Loucy (cell line): Measurements from ENCODE around the gene PLXDC1.

Experiments used
- H2AFZ ChIP-seq: fragments of 200-600 bp; sonication (generic); 2 replicates; pipeline ENCODE4 v1.6.0; 2016; ENCODE audit warnings: antibody characterized with exemption, mild to moderate bottlenecking, low read length, moderate library complexity
- H3F3A ChIP-seq: fragments of 200-600 bp; 2 replicates; pipeline ENCODE4 v1.6.0; 2016; ENCODE audit warnings: antibody characterized with exemption, low read depth, mild to moderate bottlenecking
- H3K27me3 ChIP-seq: fragments of 200-600 bp; sonication (generic); 2 replicates; pipeline ENCODE4 v1.6.1; 2014; ENCODE audit warnings: low read length, mild to moderate bottlenecking; ENCODE audit not compliant: insufficient read depth, poor library complexity, severe bottlenecking
- H3K36me3 ChIP-seq: fragments of 200-600 bp; sonication (generic); 2 replicates; pipeline ENCODE4 v1.6.1; 2016; ENCODE audit warnings: low read length; ENCODE audit not compliant: insufficient read depth
- H3K4me1 ChIP-seq: fragments of 200-600 bp; sonication (generic); 2 replicates; pipeline ENCODE4 v1.5.1; 2014; ENCODE audit warnings: low read length, mild to moderate bottlenecking; ENCODE audit not compliant: insufficient read depth, poor library complexity, severe bottlenecking
- H3K4me2 ChIP-seq: fragments of 200-600 bp; sonication (generic); 2 replicates; pipeline ENCODE4 v1.6.0; 2014; ENCODE audit warnings: antibody characterized with exemption, low read length, low read depth, mild to moderate bottlenecking; ENCODE audit not compliant: poor library complexity, severe bottlenecking
- H3K4me3 ChIP-seq: fragments of 200-600 bp; sonication (generic); 2 replicates; pipeline ENCODE4 v1.5.1; 2014; ENCODE audit warnings: low read length, mild to moderate bottlenecking, mixed read lengths; ENCODE audit not compliant: poor library complexity, severe bottlenecking
- H3K79me2 ChIP-seq: fragments of 200-600 bp; sonication (generic); 2 replicates; pipeline ENCODE4 v1.6.1; 2014; ENCODE audit warnings: low read length; ENCODE audit not compliant: insufficient read depth
- H3K9ac ChIP-seq: fragments of 200-600 bp; sonication (generic); 2 replicates; pipeline ENCODE4 v1.6.0; 2014; ENCODE audit warnings: mild to moderate bottlenecking, low read depth, low read length, moderate library complexity; ENCODE audit not compliant: poor library complexity, severe bottlenecking
- H3K9me2 ChIP-seq: fragments of 200-600 bp; sonication (generic); replicated peaks from 2 replicates; pipeline ENCODE4 v1.6.1; 2016; ENCODE audit warnings: low read depth, low read length, mixed read lengths
- H3K9me3 ChIP-seq: fragments of 200-600 bp; sonication (generic); 2 replicates; pipeline ENCODE4 v1.6.1; 2014; ENCODE audit warnings: mild to moderate bottlenecking, antibody characterized with exemption, low read length, low read depth; ENCODE audit not compliant: insufficient read depth
- H4K20me1 ChIP-seq: fragments of 200-600 bp; sonication (generic); 2 replicates; pipeline ENCODE4 v1.6.0; 2014; ENCODE audit warnings: antibody characterized with exemption, low read length, mild to moderate bottlenecking; ENCODE audit not compliant: insufficient read depth, poor library complexity, severe bottlenecking
- EZH2phosphoT487 ChIP-seq: fragments of 200-600 bp; IDR thresholded peaks from 2 replicates; pipeline ENCODE4 v1.6.1; 2018; ENCODE audit warnings: antibody characterized with exemption, mild to moderate bottlenecking, moderate library complexity, borderline replicate concordance
- TF ChIP-seq, protein P1 (sequence below): fragments of 200-600 bp; sonication (generic); conservative IDR thresholded peaks from 2 replicates; pipeline ENCODE4 v1.5.1; 2014; ENCODE audit warnings: mild to moderate bottlenecking, antibody characterized with exemption, low read length

Gene PLXDC1

GRCh38 chr17:39199820-39200069 lies 48.3 kb upstream of the PLXDC1 start:
- Histone ChIP-seq H3K9me2 (no peaks in the 10 kb centered on the region), H3F3A (peaks cover 11% of the 10 kb centered on the region; the same call in 1 of the 2 replicates), H3K9ac (peak overlapping the region; percentile 96), H3K36me3 (peaks cover 30% of the 10 kb centered on the region), H3K4me3 (peak overlapping the region; percentile 93), H3K9me3 (no peaks in the 10 kb centered on the region), H3K79me2 (peaks cover 62% of the 10 kb centered on the region), H4K20me1 (peaks cover 52% of the 10 kb centered on the region), H3K4me1 (peaks cover 51% of the 10 kb centered on the region), H3K4me2 (peak overlapping the region; percentile 97), H2AFZ (peak overlapping the region; percentile 90), H3K27me3 (peaks cover 4% of the 10 kb centered on the region)
- TF ChIP-seq EZH2phosphoT487: no peak
- TF ChIP-seq, protein P1, sequence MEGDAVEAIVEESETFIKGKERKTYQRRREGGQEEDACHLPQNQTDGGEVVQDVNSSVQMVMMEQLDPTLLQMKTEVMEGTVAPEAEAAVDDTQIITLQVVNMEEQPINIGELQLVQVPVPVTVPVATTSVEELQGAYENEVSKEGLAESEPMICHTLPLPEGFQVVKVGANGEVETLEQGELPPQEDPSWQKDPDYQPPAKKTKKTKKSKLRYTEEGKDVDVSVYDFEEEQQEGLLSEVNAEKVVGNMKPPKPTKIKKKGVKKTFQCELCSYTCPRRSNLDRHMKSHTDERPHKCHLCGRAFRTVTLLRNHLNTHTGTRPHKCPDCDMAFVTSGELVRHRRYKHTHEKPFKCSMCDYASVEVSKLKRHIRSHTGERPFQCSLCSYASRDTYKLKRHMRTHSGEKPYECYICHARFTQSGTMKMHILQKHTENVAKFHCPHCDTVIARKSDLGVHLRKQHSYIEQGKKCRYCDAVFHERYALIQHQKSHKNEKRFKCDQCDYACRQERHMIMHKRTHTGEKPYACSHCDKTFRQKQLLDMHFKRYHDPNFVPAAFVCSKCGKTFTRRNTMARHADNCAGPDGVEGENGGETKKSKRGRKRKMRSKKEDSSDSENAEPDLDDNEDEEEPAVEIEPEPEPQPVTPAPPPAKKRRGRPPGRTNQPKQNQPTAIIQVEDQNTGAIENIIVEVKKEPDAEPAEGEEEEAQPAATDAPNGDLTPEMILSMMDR: no peak

DNA sequence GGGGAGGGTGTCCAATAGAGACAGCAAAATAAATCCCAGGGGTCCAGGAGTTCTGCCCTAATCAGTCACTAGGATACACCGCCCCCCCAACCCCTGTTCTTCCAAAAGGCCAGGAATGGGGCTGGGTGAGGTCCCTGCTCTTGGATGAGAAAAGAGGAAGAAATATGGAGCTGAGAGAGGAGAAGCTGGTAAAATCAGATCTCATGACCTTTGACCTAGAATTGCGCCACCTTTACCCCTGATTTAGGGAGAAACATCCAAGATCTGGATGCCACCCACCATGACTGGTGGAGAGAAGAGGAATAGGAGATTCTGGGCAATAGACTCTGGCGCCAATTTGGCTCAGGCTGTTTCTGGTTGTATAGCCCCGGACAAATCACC lies 46.7 kb upstream of the PLXDC1 start:
- Histone ChIP-seq H3K36me3 (peaks cover 20% of the 10 kb centered on the region), H3F3A (peaks cover 3% of the 10 kb centered on the region; the same call in 1 of the 2 replicates), H3K9ac (peak overlapping the region; percentile 96), H2AFZ (peak overlapping the region; percentile 75), H3K4me1 (peaks cover 67% of the 10 kb centered on the region), H3K79me2 (peaks cover 70% of the 10 kb centered on the region), H4K20me1 (peaks cover 62% of the 10 kb centered on the region), H3K4me3 (peak overlapping the region; percentile 95), H3K9me2 (no peaks in the 10 kb centered on the region), H3K4me2 (peak overlapping the region; percentile 97), H3K9me3 (no peaks in the 10 kb centered on the region), H3K27me3 (peaks cover 4% of the 10 kb centered on the region)
- TF ChIP-seq, protein P1: no peak
- no peak for TF ChIP-seq EZH2phosphoT487

DNA sequence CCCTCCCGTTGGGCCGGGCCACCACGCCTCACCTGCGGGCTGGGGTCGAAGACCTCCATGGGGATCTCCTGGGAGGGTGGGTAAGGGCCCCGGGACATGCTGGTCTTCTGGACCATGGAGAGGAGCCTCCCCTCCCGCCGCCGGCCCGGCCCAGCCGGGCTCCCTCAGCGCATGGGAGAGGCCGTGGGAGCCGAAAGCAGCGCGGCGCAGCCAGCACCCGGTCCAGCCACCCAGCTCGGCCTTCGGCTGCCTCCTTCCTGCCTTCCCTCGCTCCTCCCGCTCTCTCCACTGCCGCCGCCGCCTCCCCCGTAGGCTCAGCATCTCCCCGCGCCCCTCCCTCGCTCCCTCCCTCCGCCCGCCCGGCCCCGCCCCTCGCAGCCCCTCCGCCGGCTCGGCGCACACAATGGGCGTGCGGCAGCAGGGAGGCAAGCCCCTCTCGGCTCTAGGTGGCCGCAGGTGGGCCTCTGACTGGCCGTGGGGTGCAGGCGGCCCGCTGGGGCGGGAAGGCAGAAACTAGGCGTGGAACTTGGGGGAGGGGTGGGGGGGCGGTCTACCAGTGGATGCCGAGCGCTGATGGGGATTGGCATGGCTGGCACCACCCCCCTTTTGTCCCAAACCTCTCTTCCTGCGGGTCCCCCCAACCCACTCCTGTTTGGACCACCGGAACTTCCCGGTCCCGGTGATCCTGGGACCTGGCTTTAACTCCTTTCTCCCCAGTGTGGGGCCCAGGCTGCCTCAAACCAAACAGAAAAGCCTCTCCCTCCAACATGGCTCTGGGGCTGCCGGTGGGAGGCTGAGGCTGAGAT lies 46.1 kb upstream of the PLXDC1 start, which contains the start of gene CACNB1:
Gene CACNB1 (minus strand): TSS at position 290 of the 806 bp plus-strand sequence. CDS start 174 bp downstream, at position 116.
- Histone ChIP-seq H2AFZ (peak within 1 kb of the TSS; percentile 75), H3K9me3 (no peaks in the 10 kb centered on the region), H3K9me2 (no peaks in the 10 kb centered on the region), H3K27me3 (peaks cover 4% of the 10 kb centered on the region), H3K36me3 (peaks cover 22% of the 10 kb centered on the region), H3K4me2 (peak within 1 kb of the TSS; percentile 97), H3K79me2 (peaks cover 73% of the 10 kb centered on the region), H3F3A (peaks cover 3% of the 10 kb centered on the region; the same call in 1 of the 2 replicates), H3K4me1 (peaks cover 67% of the 10 kb centered on the region), H3K4me3 (peak within 1 kb of the TSS; percentile 95), H4K20me1 (peaks cover 63% of the 10 kb centered on the region), H3K9ac (peak within 1 kb of the TSS; percentile 96)
- no peak for TF ChIP-seq EZH2phosphoT487
- TF ChIP-seq, protein P1: no peak
